ENCODE results near the gene ZRANB1.

The ZRANB1 gene

DNA sequence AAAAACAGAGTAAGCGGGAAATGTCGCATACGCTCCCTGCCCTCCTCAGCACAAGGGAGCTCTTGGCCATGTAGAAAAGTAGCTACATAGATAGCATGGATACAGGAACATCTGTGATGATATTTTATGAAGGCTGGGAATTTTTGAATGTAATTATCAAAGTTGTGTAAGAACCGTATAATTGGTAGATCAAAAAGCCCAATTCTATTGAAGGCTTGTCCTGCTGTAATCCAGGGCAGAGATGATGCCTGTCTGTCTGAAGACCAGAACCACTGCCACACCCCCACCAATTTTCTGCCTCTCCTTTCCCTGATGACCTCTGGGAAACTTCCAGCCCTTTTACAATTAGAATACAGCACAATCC is 51.4 kb downstream of the ZRANB1 start:
- H3K4me3 ChIP-seq (ENCODE audit: low read length): no peak overlapping the region
- TF ChIP-seq CTCF (IDR thresholded peaks at IDR 0.05; ENCODE audit: insufficient read depth, low read depth, low read length, missing control alignments): no peak
- DNase-seq (ENCODE audit: low read depth): no peak

DNA sequence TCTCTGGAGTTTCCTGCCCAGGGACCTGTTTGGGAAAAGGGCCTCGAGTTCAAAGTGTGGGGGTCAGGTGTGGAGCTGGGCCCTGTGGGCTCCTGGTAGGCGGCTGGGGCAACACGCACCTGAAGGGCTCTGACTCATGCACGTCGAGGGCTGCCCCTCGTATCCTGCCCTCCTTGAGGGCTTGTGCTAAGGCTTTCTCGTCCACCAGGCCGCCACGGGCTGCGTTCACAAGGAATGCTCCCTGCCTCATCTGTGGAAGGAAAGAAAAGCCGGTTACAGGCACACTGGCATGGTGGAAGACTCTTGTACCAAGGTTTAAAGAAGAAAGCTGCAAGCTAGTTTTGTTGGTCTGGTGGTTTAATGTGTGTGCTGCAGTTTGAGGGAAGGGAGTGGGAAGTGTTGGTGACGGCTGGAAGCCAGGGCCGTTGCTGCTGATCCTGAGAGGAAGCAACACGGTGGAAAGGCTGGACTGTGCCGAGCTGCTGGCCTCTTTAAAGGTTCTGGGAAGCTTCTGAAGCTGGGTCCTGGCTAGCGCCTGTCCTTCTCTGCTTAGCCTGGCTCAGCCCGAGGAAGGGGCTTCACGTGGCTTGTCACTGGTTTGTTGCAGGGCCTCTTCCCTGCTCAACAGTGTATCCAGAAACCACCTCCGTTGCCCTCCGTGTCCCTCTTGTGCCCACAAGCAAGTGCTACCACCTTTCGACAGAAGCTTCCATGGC is 52.0 kb downstream of the ZRANB1 start:
- TF ChIP-seq CTCF (IDR thresholded peaks at IDR 0.05; ENCODE audit: insufficient read depth, low read depth, low read length, missing control alignments): no peak
- no peak for DNase-seq (ENCODE audit: low read depth)
- H3K4me3 ChIP-seq (ENCODE audit: low read length): no peak overlapping the region

GRCh38 chr10:124994573-124995473 is 52.9 kb downstream of the ZRANB1 start:
- TF ChIP-seq CTCF (IDR thresholded peaks at IDR 0.05; ENCODE audit: insufficient read depth, low read depth, low read length, missing control alignments): no peak
- H3K4me3 ChIP-seq (ENCODE audit: low read length): no peak overlapping the region
- DNase-seq (ENCODE audit: low read depth): no peak

DNA sequence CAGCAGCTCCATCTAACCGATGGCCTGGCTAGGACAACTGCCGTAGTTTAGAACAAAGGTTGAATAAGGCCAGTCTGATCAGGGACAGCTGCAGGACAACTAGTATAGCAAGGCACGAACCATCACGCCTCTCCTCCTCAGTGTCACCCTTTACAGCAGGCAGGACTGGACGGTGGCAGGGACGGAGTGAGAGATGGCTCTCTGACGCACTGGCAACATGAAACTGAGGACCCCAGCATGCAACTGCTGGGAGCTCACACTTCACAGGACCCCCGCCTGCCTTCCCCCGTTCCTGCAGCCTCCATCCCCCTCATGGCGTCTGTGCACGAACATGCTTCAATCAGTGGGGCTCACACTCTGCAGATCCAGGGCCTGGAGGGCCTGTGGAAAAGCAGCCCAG is 53.7 kb downstream of the ZRANB1 start:
- H3K4me3 ChIP-seq (ENCODE audit: low read length): no peak overlapping the region
- no peak for TF ChIP-seq CTCF (IDR thresholded peaks at IDR 0.05; ENCODE audit: insufficient read depth, low read depth, low read length, missing control alignments)
- DNase-seq (ENCODE audit: low read depth): no peak

DNA sequence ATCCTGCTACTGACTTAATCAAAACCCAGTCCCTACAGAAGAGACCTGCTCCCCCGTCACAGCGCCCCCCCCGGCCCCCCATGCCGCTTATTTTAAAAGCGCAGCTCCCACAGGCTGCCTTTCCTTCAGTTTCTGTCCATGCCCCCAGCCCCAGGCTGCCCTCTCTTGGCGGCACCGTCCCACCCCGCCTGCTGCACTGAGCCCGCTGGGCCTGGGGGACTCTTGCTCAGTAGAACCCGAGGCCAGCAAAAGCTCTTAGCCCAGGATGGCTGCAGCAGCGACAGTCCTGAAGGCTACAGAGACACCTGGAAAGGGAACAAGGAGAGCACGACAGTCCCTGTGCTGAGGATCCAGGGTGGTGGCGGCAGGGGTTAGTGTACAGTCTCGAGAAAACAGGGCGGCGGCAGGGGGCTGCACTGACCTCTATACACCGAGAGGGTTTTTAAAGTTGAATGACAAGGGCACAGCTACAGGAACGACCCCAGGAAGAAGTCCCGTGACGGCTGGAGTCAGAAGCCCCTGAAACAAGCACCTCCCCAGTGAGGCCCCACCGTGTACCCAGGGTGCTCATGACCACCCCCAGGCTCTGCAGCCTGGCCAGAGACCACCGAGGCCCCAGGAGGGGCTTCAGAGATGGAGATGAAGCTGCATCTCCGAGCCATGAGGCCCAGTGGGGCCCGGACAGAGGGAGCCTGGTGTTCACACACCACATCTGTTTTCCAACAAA is 54.4 kb downstream of the ZRANB1 start:
- no peak overlapping the region for H3K4me3 ChIP-seq (ENCODE audit: low read length)
- DNase-seq (ENCODE audit: low read depth): no peak
- no peak for TF ChIP-seq CTCF (IDR thresholded peaks at IDR 0.05; ENCODE audit: insufficient read depth, low read depth, low read length, missing control alignments)

DNA sequence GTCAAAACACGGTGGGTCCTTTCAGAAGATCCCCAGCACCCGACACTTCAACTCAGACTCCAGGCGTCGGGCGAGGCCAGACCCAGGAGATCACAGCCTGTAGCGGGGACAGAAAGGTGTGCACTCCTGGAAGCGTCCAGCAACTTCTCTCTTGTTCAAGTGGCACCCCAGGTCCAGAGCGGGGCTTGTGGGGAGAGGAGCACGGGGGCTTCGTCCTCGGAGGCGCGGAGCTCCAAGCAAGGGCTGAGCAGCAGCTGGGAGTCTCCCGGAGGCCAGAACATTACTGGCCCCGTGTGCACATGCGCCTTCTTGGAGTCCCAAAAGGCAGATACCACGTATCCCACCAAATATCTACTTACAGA is 54.9 kb downstream of the ZRANB1 start:
- TF ChIP-seq CTCF (IDR thresholded peaks at IDR 0.05; ENCODE audit: insufficient read depth, low read depth, low read length, missing control alignments): no peak
- no peak overlapping the region for H3K4me3 ChIP-seq (ENCODE audit: low read length)
- no peak for DNase-seq (ENCODE audit: low read depth)
